Heart left ventricle (tissue), 13 donors: ENCODE results near the gene PCSK5.
"Not testable (repeated sequence)": the region's sequence is repeated elsewhere in the genome, so short reads cannot be mapped to it uniquely, and the experiment has no call there.

Experiments
- POLR2A ChIP-seq, 2 donors: fragments of 450-650 bp; IDR thresholded peaks; one replicate each; pipeline ENCODE4 v1.6.1; 2017; ENCODE audit warnings: antibody characterized with exemption in 2 of 2, mild to moderate bottlenecking in 2 of 2, moderate library complexity in 2 of 2
- TF ChIP-seq, protein P1 (sequence below), 12 donors: fragments of 200-600 bp; sonication (generic) in 4 of 12; IDR thresholded peaks; one replicate each; pipeline versions ENCODE4 v1.5.0 to v1.8.0; 2018 to 2022; ENCODE audit warnings: antibody characterized with exemption in 12 of 12, mild to moderate bottlenecking in 5 of 12
- donor health status: ischemic (EF 13 %, LVEDD 7.1; RV severe dilation, severe dysfunction).
- donor health status: DM: no; HTN: yes; CAD: no.
- donor health status: DM: no; HTN: no; CAD: no.
- donor health status: ischemic (EF 25% LVEDD 6.9; RV normal size, moderate dysfunction).
- donor health status: ischemic (EF 25% LVEDD 5.7; RV mildly dilated, moderate dysfunction).
- donor health status: ischemic (EF 35%, LVEDD 5.7; RV mildly dilated, moderate dysfunction).
- donor health status: nonischemic (EF 11% LVEDD 7.7; RV severe dilation, severe dysfunction).
- donor health status: DM: yes; HTN: yes; CAD: no.
- donor health status: PGD.
- donor health status: ischemic (EF 29% LVEDD 5.4; RV normal size, mild dysfunction).
- donor health status: nonischemic (EF 23%, LVEDD 6.1; RV moderate dilation, normal function).

GRCh38 chr9:75963321-75963720, 72.8 kb downstream of the PCSK5 start:
- TF ChIP-seq, protein P1, sequence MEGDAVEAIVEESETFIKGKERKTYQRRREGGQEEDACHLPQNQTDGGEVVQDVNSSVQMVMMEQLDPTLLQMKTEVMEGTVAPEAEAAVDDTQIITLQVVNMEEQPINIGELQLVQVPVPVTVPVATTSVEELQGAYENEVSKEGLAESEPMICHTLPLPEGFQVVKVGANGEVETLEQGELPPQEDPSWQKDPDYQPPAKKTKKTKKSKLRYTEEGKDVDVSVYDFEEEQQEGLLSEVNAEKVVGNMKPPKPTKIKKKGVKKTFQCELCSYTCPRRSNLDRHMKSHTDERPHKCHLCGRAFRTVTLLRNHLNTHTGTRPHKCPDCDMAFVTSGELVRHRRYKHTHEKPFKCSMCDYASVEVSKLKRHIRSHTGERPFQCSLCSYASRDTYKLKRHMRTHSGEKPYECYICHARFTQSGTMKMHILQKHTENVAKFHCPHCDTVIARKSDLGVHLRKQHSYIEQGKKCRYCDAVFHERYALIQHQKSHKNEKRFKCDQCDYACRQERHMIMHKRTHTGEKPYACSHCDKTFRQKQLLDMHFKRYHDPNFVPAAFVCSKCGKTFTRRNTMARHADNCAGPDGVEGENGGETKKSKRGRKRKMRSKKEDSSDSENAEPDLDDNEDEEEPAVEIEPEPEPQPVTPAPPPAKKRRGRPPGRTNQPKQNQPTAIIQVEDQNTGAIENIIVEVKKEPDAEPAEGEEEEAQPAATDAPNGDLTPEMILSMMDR (IDR thresholded peaks at IDR 0.05), result not testable (repeated sequence)
- TF ChIP-seq POLR2A (IDR thresholded peaks at IDR 0.05), result not testable (repeated sequence)
